WTC11 (cell line): ENCODE results near the gene STYK1. TPM values are rescaled to one million over a fixed set of nuclear protein-coding genes. Genes with fewer than 3 reads are reported as not detected.

Source experiments
- ATAC-seq: fragments of 200-7000 bp; cut with Tn5 transposase; 2 replicates; pipeline ENCODE4 v1.10.0; 2021; ENCODE audit warnings: mild to moderate bottlenecking, moderate library complexity
- CTCF ChIA-PET: fragments of 300-600 bp; sonication (Branson Sonifier 250); formaldehyde crosslinking; loops from one replicate; lab custom pipeline; 2021; ENCODE audit warnings: antibody characterized with exemption; lab: Charles Lee
- POLR2A ChIA-PET: fragments of 350-600 bp; sonication (Branson Sonifier 250); formaldehyde crosslinking; loops from one replicate; lab custom pipeline; 2021; ENCODE audit warnings: antibody characterized with exemption; lab: Charles Lee
- DNase-seq: peaks from one replicate; pipeline ENCODE4 v3.0.0; 2021; ENCODE audit warnings: low spot score
- H3K27ac Mint-ChIP-seq: 2 replicates; pipeline ENCODE4 v1.8.0; 2021; ENCODE audit warnings: mixed read lengths
- H3K27me3 Mint-ChIP-seq: 2 replicates; pipeline ENCODE4 v1.8.0; 2021; ENCODE audit warnings: low read depth, mild to moderate bottlenecking, moderate library complexity, mixed read lengths
- H3K36me3 Mint-ChIP-seq: 2 replicates; pipeline ENCODE4 v1.8.0; 2021; ENCODE audit warnings: mixed read lengths
- H3K4me1 Mint-ChIP-seq: 2 replicates; pipeline ENCODE4 v1.8.0; 2022; ENCODE audit warnings: mixed read lengths
- H3K4me3 Mint-ChIP-seq: 2 replicates; pipeline ENCODE4 v1.8.0; 2021; ENCODE audit warnings: mild to moderate bottlenecking, moderate library complexity, mixed read lengths
- H3K9me3 Mint-ChIP-seq: 2 replicates; pipeline ENCODE4 v1.8.0; 2021; ENCODE audit warnings: mixed read lengths
- AFF4 ChIP-seq: sonication (generic); formaldehyde crosslinking; IDR thresholded peaks from 2 replicates; pipeline ENCODE4 v1.8.1; 2023; ENCODE audit warnings: mild to moderate bottlenecking, missing genetic modification reagents, borderline replicate concordance
- ATF1 ChIP-seq: sonication (generic); formaldehyde crosslinking; IDR thresholded peaks from 2 replicates; pipeline ENCODE4 v1.8.1; 2023; ENCODE audit warnings: mild to moderate bottlenecking, moderate library complexity, missing genetic modification reagents
- CREB1 ChIP-seq: sonication (generic); formaldehyde crosslinking; IDR thresholded peaks from 2 replicates; pipeline ENCODE4 v1.8.0; 2023; ENCODE audit warnings: mild to moderate bottlenecking, missing genetic modification reagents
- E2F5 ChIP-seq: sonication (generic); formaldehyde crosslinking; IDR thresholded peaks from 2 replicates; pipeline ENCODE4 v1.8.1; 2022; ENCODE audit warnings: mild to moderate bottlenecking, moderate library complexity, missing genetic modification reagents
- ELF4 ChIP-seq: sonication (generic); formaldehyde crosslinking; IDR thresholded peaks from 2 replicates; pipeline ENCODE4 v1.8.1; 2022; ENCODE audit warnings: low read depth, mild to moderate bottlenecking, moderate library complexity, missing genetic modification reagents
- FOXJ3 ChIP-seq: sonication (generic); formaldehyde crosslinking; IDR thresholded peaks from 2 replicates; pipeline ENCODE4 v1.9.0; 2021; ENCODE audit warnings: missing genetic modification reagents, mild to moderate bottlenecking, borderline replicate concordance
- FOXK1 ChIP-seq: sonication (generic); formaldehyde crosslinking; IDR thresholded peaks from 2 replicates; pipeline ENCODE4 v1.8.0; 2022; ENCODE audit warnings: mild to moderate bottlenecking, moderate library complexity, missing genetic modification reagents
- FOXP4 ChIP-seq: sonication (generic); formaldehyde crosslinking; IDR thresholded peaks from 2 replicates; pipeline ENCODE4 v1.8.0; 2022; ENCODE audit warnings: mild to moderate bottlenecking, missing genetic modification reagents
- GABPB1 ChIP-seq: sonication (generic); formaldehyde crosslinking; IDR thresholded peaks from 2 replicates; pipeline ENCODE4 v1.8.1; 2023; ENCODE audit warnings: mild to moderate bottlenecking, missing genetic modification reagents
- GRHL2 ChIP-seq: fragments of 250-450 bp; sonication (Bioruptor Pico); IDR thresholded peaks from 2 replicates; pipeline ENCODE4 v1.8.0; 2022; ENCODE audit warnings: mild to moderate bottlenecking, moderate library complexity; ENCODE audit not compliant: insufficient replicate concordance, severe bottlenecking
- GTF2I ChIP-seq: fragments of 250-450 bp; sonication (Bioruptor Pico); conservative IDR thresholded peaks from 2 replicates; pipeline ENCODE4 v1.4.0; 2021; ENCODE audit warnings: mild to moderate bottlenecking
- JAZF1 ChIP-seq: fragments of 250-450 bp; sonication (Bioruptor Pico); IDR thresholded peaks from 2 replicates; pipeline ENCODE4 v1.9.0; 2021; ENCODE audit warnings: moderate library complexity, mild to moderate bottlenecking, inconsistent platforms
- MAX ChIP-seq: sonication (generic); formaldehyde crosslinking; IDR thresholded peaks from 2 replicates; pipeline ENCODE4 v1.8.0; 2022; ENCODE audit warnings: mild to moderate bottlenecking, missing genetic modification reagents
- OVOL2 ChIP-seq: fragments of 250-450 bp; sonication (Bioruptor Pico); IDR thresholded peaks from 2 replicates; pipeline ENCODE4 v1.9.0; 2021; ENCODE audit warnings: mild to moderate bottlenecking, borderline replicate concordance
- ZMAT4 ChIP-seq: fragments of 250-450 bp; sonication (Bioruptor Pico); IDR thresholded peaks from 2 replicates; pipeline ENCODE4 v1.9.0; 2021; ENCODE audit warnings: mild to moderate bottlenecking
- ZNF396 ChIP-seq: fragments of 250-450 bp; sonication (Bioruptor Pico); IDR thresholded peaks from 2 replicates; pipeline ENCODE4 v1.8.0; 2021; ENCODE audit warnings: mild to moderate bottlenecking, moderate library complexity, borderline replicate concordance
- ZNF416 ChIP-seq: fragments of 250-450 bp; sonication (Bioruptor Pico); IDR thresholded peaks from 2 replicates; pipeline ENCODE4 v1.9.0; 2021; ENCODE audit warnings: mild to moderate bottlenecking, inconsistent platforms
- ZNF423 ChIP-seq: fragments of 250-450 bp; sonication (Bioruptor Pico); IDR thresholded peaks from 2 replicates; pipeline ENCODE4 v2.1.2; 2022; ENCODE audit warnings: mild to moderate bottlenecking, moderate library complexity
- ZNF425 ChIP-seq: fragments of 250-450 bp; sonication (Bioruptor Pico); conservative IDR thresholded peaks from 2 replicates; pipeline ENCODE4 v1.9.0; 2021; ENCODE audit warnings: mild to moderate bottlenecking
- ZNF532 ChIP-seq: fragments of 250-450 bp; sonication (Bioruptor Pico); IDR thresholded peaks from 2 replicates; pipeline ENCODE4 v1.9.0; 2021; ENCODE audit warnings: mild to moderate bottlenecking, borderline replicate concordance
- total RNA-seq: library from RNA; stranded (reverse); gene quantifications from 3 replicates; pipeline ENCODE4 v1.2.3, GENCODE V29; 2021

Gene STYK1
- total RNA-seq, 1 experiment from 2014 or later = 1.6 TPM

- H3K36me3 Mint-ChIP-seq = peaks cover 48% of the 10 kb centered on the region
- no peak for TF ChIP-seq FOXK1 (CRISPR knock-in tag)
- no peak for TF ChIP-seq CREB1 (CRISPR knock-in tag)
- TF ChIP-seq ZNF423 (CRISPR knock-in tag) = no peak
- TF ChIP-seq GABPB1 (CRISPR knock-in tag) = no peak
- TF ChIP-seq ZNF425 (CRISPR knock-in tag) = no peak
- no peak for TF ChIP-seq GRHL2 (CRISPR knock-in tag)
- TF ChIP-seq E2F5 (CRISPR knock-in tag) = no peak
- TF ChIP-seq ZNF532 (CRISPR knock-in tag) = no peak
- no peak for TF ChIP-seq GTF2I (CRISPR knock-in tag)
- no peaks in the 10 kb centered on the region for H3K9me3 Mint-ChIP-seq
- H3K27me3 Mint-ChIP-seq = no peaks in the 10 kb centered on the region
- DNase-seq (no peak), ATAC-seq (no peak)
- H3K4me1 Mint-ChIP-seq = peaks cover 51% of the 10 kb centered on the region
- peak overlapping the region; percentile 71 for H3K27ac Mint-ChIP-seq
- no peak overlapping the region for H3K4me3 Mint-ChIP-seq
- POLR2A ChIA-PET = no interaction called here
- CTCF ChIA-PET = no interaction called here
Observed at GRCh38 chr12:10716277-10716676, 42.4 kb upstream of the STYK1 start.

GRCh38 chr12:10715491-10715890, 41.6 kb upstream of the STYK1 start:
- peak overlapping the region; percentile 1; the same call in 1 of the 2 replicates for H3K27ac Mint-ChIP-seq
- POLR2A ChIA-PET = no interaction called here
- CTCF ChIA-PET = no interaction called here
- no peak for TF ChIP-seq ZMAT4
- no peak for TF ChIP-seq E2F5 (CRISPR knock-in tag)
- no peak for TF ChIP-seq MAX (CRISPR knock-in tag)
- no peak for TF ChIP-seq FOXP4 (CRISPR knock-in tag)
- no peak for TF ChIP-seq ELF4 (CRISPR knock-in tag)
- no peak for TF ChIP-seq OVOL2 (CRISPR knock-in tag)
- no peak for TF ChIP-seq AFF4
- TF ChIP-seq ZNF396 (CRISPR knock-in tag) = no peak
- TF ChIP-seq CREB1 (CRISPR knock-in tag) = no peak
- TF ChIP-seq FOXJ3 = no peak
- no peak for TF ChIP-seq ZNF416 (CRISPR knock-in tag)
- TF ChIP-seq JAZF1 (CRISPR knock-in tag) = no peak
- TF ChIP-seq ATF1 (CRISPR knock-in tag) = no peak
- H3K36me3 Mint-ChIP-seq = peaks cover 50% of the 10 kb centered on the region
- H3K4me3 Mint-ChIP-seq = no peak overlapping the region
- no peak for ATAC-seq
- no peaks in the 10 kb centered on the region for H3K27me3 Mint-ChIP-seq
- DNase-seq = no peak
- peaks cover 43% of the 10 kb centered on the region for H3K4me1 Mint-ChIP-seq
- H3K9me3 Mint-ChIP-seq = no peaks in the 10 kb centered on the region
